ENCODE results near the gene GLTP.
A peak's percentile ranks its signal among the peaks of the same experiment; 100 is the strongest.

GRCh38 chr12:109844983-109845823, 35.1 kb downstream of the GLTP start:
- TF ChIP-seq CTCF (IDR thresholded peaks at IDR 0.05) (peak; percentile 79 to 95 (median 92)), POLR2A (IDR thresholded peaks at IDR 0.05) (no peak)
